ENCODE measurements around the gene TENM3. TPM values are rescaled to one million over a fixed set of nuclear protein-coding genes. Genes with fewer than 3 reads are reported as not detected.

Gene TENM3
- total and polyA plus RNA-seq, 7 experiments from 2014 or later: not detected

- Histone ChIP-seq H3K9me3 (ENCODE audit: control insufficient read depth in 2 of 3, low read length in 3 of 3) (no peaks in the 10 kb centered on the region), H3K27ac (ENCODE audit: low read depth, low read length) (no peak overlapping the region), H3K36me3 (ENCODE audit: control insufficient read depth in 2 of 3, insufficient read depth in 3 of 3, low read length in 3 of 3) (no peaks in the 10 kb centered on the region), H3K4me3 (ENCODE audit: low read length) (no peak overlapping the region), H3K4me1 (ENCODE audit: control insufficient read depth in 2 of 2, insufficient read depth in 2 of 2, low read length in 2 of 2) (no peaks in the 10 kb centered on the region), H3K27me3 (ENCODE audit: control insufficient read depth in 2 of 2, insufficient read depth in 2 of 2, low read length in 2 of 2) (no peaks in the 10 kb centered on the region)
- ChIA-PET CTCF (no interaction called here), POLR2A (no interaction called here)
- no peak overlapping the region for H3K4me3 Mint-ChIP-seq
- ATAC-seq (no peak), DNase-seq (no peak)
- H3K36me3 Mint-ChIP-seq: no peaks in the 10 kb centered on the region
- H3K27me3 Mint-ChIP-seq: peaks cover 0 to 13% (median 0%) of the 10 kb centered on the region in 5 donors
- intact Hi-C loops (cut with micrococcal nuclease): no loop called here
- H3K27ac Mint-ChIP-seq: no peak overlapping the region
- peaks cover 0 to under 1% (median 0%) of the 10 kb centered on the region in 11 donors for H3K9me3 Mint-ChIP-seq
- no peaks in the 10 kb centered on the region for H3K4me1 Mint-ChIP-seq
Measured at GRCh38 chr4:182400081-182400480, 156.9 kb downstream of the TENM3 start.

DNA sequence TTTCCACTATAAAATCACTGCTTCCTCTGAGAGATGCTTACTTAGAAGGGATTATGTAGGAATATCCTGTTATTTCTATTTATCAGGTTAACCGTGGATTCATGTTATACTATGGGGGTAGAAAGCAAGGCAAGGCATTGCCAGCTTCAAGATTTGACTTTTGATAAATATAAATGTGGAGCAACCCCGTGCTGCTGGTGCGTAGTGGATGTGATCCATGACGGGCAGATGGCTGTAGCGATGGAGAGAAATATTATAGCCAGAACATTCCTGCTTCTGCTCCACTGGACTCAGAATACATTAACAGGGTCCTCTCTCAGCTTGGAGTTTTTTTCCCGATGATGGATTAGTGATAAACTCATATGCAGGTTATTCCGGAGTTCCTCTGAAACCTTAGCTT is 157.6 kb downstream of the TENM3 start:
- H3K9me3 Mint-ChIP-seq: peaks cover 0 to 6% (median 0%) of the 10 kb centered on the region in 11 donors
- no peaks in the 10 kb centered on the region for H3K36me3 ChIP-seq (ENCODE audit: control insufficient read depth in 2 of 3, insufficient read depth in 3 of 3, low read length in 3 of 3)
- CTCF ChIA-PET: no interaction called here
- peaks cover 0 to 4% (median 0%) of the 10 kb centered on the region in 5 donors for H3K36me3 Mint-ChIP-seq
- H3K4me1 ChIP-seq (ENCODE audit: control insufficient read depth in 2 of 2, insufficient read depth in 2 of 2, low read length in 2 of 2): no peaks in the 10 kb centered on the region
- DNase-seq (no peak), ATAC-seq (no peak)
- no peak overlapping the region for H3K4me3 ChIP-seq (ENCODE audit: low read length)
- H3K27me3 ChIP-seq (ENCODE audit: control insufficient read depth in 2 of 2, insufficient read depth in 2 of 2, low read length in 2 of 2): no peaks in the 10 kb centered on the region
- H3K9me3 ChIP-seq (ENCODE audit: control insufficient read depth in 2 of 3, low read length in 3 of 3): no peaks in the 10 kb centered on the region
- peaks cover 0 to 17% (median 4%) of the 10 kb centered on the region in 5 donors for H3K27me3 Mint-ChIP-seq
- no peaks in the 10 kb centered on the region for H3K4me1 Mint-ChIP-seq
- H3K27ac ChIP-seq (ENCODE audit: low read depth, low read length): no peak overlapping the region
- H3K4me3 Mint-ChIP-seq: no peak overlapping the region
- H3K27ac Mint-ChIP-seq: no peak overlapping the region
- intact Hi-C loops (cut with micrococcal nuclease): no loop called here
- POLR2A ChIA-PET: no interaction called here

DNA sequence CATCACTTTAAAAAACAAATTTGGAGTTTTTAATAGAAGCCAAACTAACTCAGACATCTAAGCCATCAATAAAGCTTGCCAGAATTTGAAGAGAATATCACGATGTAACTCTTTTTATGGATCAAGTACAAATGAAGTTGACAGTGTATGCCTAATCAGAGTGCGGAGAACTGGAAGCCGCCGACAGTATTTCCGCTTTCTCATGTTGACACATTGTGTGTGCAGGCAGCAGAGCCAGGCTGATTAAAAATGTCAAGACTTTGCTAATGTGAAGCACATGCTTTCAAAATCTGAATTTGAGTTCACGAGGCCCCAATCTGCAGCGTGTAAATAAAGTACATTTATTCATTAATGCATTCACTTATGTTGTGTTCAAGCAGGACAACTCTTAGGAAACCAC is 161.2 kb downstream of the TENM3 start:
- H3K9me3 Mint-ChIP-seq: peaks cover 0 to 9% (median 0%) of the 10 kb centered on the region in 11 donors

DNA sequence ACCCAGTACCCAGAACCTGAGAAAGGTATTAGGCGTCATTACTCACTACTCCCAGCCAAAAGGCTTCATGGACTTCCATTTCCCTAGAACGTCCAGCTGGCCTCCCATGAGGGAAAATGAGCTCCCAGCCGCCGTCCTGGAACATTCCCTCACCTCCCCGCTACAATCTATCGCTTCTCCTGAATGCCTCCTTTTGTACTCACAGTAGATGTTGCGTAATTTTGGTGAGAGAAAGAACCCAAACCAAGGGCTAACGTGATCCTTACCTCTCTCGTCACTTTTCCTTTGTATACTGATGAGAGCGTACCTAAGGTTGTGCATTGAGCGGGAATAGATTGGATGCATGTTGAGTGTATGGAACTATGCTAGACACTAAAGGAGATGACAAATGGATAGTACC is 161.9 kb downstream of the TENM3 start:
- Mint-ChIP-seq H3K27me3 (peaks cover 0 to 13% (median 8%) of the 10 kb centered on the region in 5 donors), H3K4me1 (no peaks in the 10 kb centered on the region), H3K4me3 (no peak overlapping the region), H3K36me3 (peaks cover 0 to 4% (median 0%) of the 10 kb centered on the region in 5 donors), H3K9me3 (peaks cover 0 to 9% (median 0%) of the 10 kb centered on the region in 11 donors), H3K27ac (no peak overlapping the region)
- Histone ChIP-seq H3K36me3 (ENCODE audit: control insufficient read depth in 2 of 3, insufficient read depth in 3 of 3, low read length in 3 of 3) (no peaks in the 10 kb centered on the region), H3K9me3 (ENCODE audit: control insufficient read depth in 2 of 3, low read length in 3 of 3) (no peaks in the 10 kb centered on the region), H3K27ac (ENCODE audit: low read depth, low read length) (no peak overlapping the region), H3K27me3 (ENCODE audit: control insufficient read depth in 2 of 2, insufficient read depth in 2 of 2, low read length in 2 of 2) (no peaks in the 10 kb centered on the region), H3K4me1 (ENCODE audit: control insufficient read depth in 2 of 2, insufficient read depth in 2 of 2, low read length in 2 of 2) (no peaks in the 10 kb centered on the region), H3K4me3 (ENCODE audit: low read length) (no peak overlapping the region)
- ChIA-PET POLR2A (no interaction called here), CTCF (no interaction called here)
- no peak for ATAC-seq
- no peak for DNase-seq
- intact Hi-C loops (cut with micrococcal nuclease): no loop called here

More for the DNA sequence above, 161.2 kb downstream of the TENM3 start:
- Mint-ChIP-seq H3K27ac (no peak overlapping the region), H3K36me3 (peaks cover 0 to 4% (median 0%) of the 10 kb centered on the region in 5 donors), H3K4me1 (no peaks in the 10 kb centered on the region), H3K4me3 (no peak overlapping the region), H3K27me3 (peaks cover 0 to 13% (median 8%) of the 10 kb centered on the region in 5 donors)
- no peak overlapping the region for H3K4me3 ChIP-seq (ENCODE audit: low read length)
- H3K9me3 ChIP-seq (ENCODE audit: control insufficient read depth in 2 of 3, low read length in 3 of 3): no peaks in the 10 kb centered on the region
- H3K27ac ChIP-seq (ENCODE audit: low read depth, low read length): no peak overlapping the region
- intact Hi-C loops (cut with micrococcal nuclease): no loop called here
- ATAC-seq (no peak), DNase-seq (no peak)
- CTCF ChIA-PET: no interaction called here
- H3K36me3 ChIP-seq (ENCODE audit: control insufficient read depth in 2 of 3, insufficient read depth in 3 of 3, low read length in 3 of 3): no peaks in the 10 kb centered on the region
- no peaks in the 10 kb centered on the region for H3K27me3 ChIP-seq (ENCODE audit: control insufficient read depth in 2 of 2, insufficient read depth in 2 of 2, low read length in 2 of 2)
- POLR2A ChIA-PET: no interaction called here
- no peaks in the 10 kb centered on the region for H3K4me1 ChIP-seq (ENCODE audit: control insufficient read depth in 2 of 2, insufficient read depth in 2 of 2, low read length in 2 of 2)

DNA sequence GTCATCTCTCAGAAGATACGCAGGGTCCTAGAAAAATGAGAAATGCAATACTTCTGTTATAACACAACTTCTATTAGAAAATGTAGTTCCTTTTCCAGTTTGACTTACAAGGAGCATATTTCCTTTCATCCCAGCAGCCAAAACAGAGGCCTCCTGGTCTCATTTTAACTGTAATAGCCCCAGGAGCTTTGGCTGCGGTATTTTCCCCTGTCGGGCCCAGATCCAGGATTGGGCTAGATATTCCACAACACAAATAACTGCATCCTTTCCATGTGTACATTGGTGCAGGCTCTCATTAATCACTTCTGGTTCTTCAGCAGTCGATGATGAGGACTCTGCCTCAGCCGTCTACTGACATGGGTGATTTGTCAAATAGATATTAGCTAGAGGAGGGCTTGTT is 166.1 kb downstream of the TENM3 start:
- no peak overlapping the region for H3K27ac Mint-ChIP-seq
- Histone ChIP-seq H3K27me3 (ENCODE audit: control insufficient read depth in 2 of 2, insufficient read depth in 2 of 2, low read length in 2 of 2) (no peaks in the 10 kb centered on the region), H3K4me3 (ENCODE audit: low read length) (no peak overlapping the region), H3K9me3 (ENCODE audit: control insufficient read depth in 2 of 3, low read length in 3 of 3) (no peaks in the 10 kb centered on the region), H3K4me1 (ENCODE audit: control insufficient read depth in 2 of 2, insufficient read depth in 2 of 2, low read length in 2 of 2) (no peaks in the 10 kb centered on the region), H3K36me3 (ENCODE audit: control insufficient read depth in 2 of 3, insufficient read depth in 3 of 3, low read length in 3 of 3) (no peaks in the 10 kb centered on the region), H3K27ac (ENCODE audit: low read depth, low read length) (no peak overlapping the region)
- no peaks in the 10 kb centered on the region for H3K4me1 Mint-ChIP-seq
- H3K4me3 Mint-ChIP-seq: no peak overlapping the region
- ATAC-seq: no peak
- peaks cover 0 to 7% (median 0%) of the 10 kb centered on the region in 5 donors for H3K36me3 Mint-ChIP-seq
- peaks cover 0 to 20% (median 8%) of the 10 kb centered on the region in 5 donors for H3K27me3 Mint-ChIP-seq
- intact Hi-C loops (cut with micrococcal nuclease): no loop called here
- DNase-seq: no peak
- ChIA-PET CTCF (no interaction called here), POLR2A (no interaction called here)
- H3K9me3 Mint-ChIP-seq: peaks cover 2 to 30% (median 10%) of the 10 kb centered on the region in 11 donors

GRCh38 chr4:182411391-182411790 is 168.2 kb downstream of the TENM3 start:
- Histone ChIP-seq H3K27me3 (ENCODE audit: control insufficient read depth in 2 of 2, insufficient read depth in 2 of 2, low read length in 2 of 2) (no peaks in the 10 kb centered on the region), H3K36me3 (ENCODE audit: control insufficient read depth in 2 of 3, insufficient read depth in 3 of 3, low read length in 3 of 3) (no peaks in the 10 kb centered on the region), H3K4me3 (ENCODE audit: low read length) (no peak overlapping the region), H3K9me3 (ENCODE audit: control insufficient read depth in 2 of 3, low read length in 3 of 3) (no peaks in the 10 kb centered on the region), H3K27ac (ENCODE audit: low read depth, low read length) (no peak overlapping the region), H3K4me1 (ENCODE audit: control insufficient read depth in 2 of 2, insufficient read depth in 2 of 2, low read length in 2 of 2) (no peaks in the 10 kb centered on the region)
- H3K9me3 Mint-ChIP-seq: peaks cover 0 to 33% (median 12%) of the 10 kb centered on the region in 11 donors
- no peaks in the 10 kb centered on the region for H3K4me1 Mint-ChIP-seq
- H3K27me3 Mint-ChIP-seq: peaks cover 0 to 11% (median 5%) of the 10 kb centered on the region in 5 donors
- DNase-seq (no peak), ATAC-seq (no peak)
- no peak overlapping the region for H3K4me3 Mint-ChIP-seq
- peaks cover 0 to 3% (median 0%) of the 10 kb centered on the region in 5 donors for H3K36me3 Mint-ChIP-seq
- ChIA-PET POLR2A (no interaction called here), CTCF (no interaction called here)
- no peak overlapping the region for H3K27ac Mint-ChIP-seq
- intact Hi-C loops (cut with micrococcal nuclease): no loop called here

GRCh38 chr4:182413550-182413949 is 170.3 kb downstream of the TENM3 start:
- no peak overlapping the region for H3K4me3 ChIP-seq (ENCODE audit: low read length)
- H3K9me3 ChIP-seq (ENCODE audit: control insufficient read depth in 2 of 3, low read length in 3 of 3): no peaks in the 10 kb centered on the region
- no peaks in the 10 kb centered on the region for H3K27me3 ChIP-seq (ENCODE audit: control insufficient read depth in 2 of 2, insufficient read depth in 2 of 2, low read length in 2 of 2)
- H3K4me1 Mint-ChIP-seq: peaks cover 0 to 3% (median 0%) of the 10 kb centered on the region in 7 donors
- H3K27ac ChIP-seq (ENCODE audit: low read depth, low read length): no peak overlapping the region
- no peak overlapping the region for H3K27ac Mint-ChIP-seq
- no peak for ATAC-seq
- DNase-seq: no peak
- intact Hi-C loops (cut with micrococcal nuclease): no loop called here
- H3K27me3 Mint-ChIP-seq: peaks cover 0 to 11% (median 4%) of the 10 kb centered on the region in 5 donors
- no peaks in the 10 kb centered on the region for H3K36me3 ChIP-seq (ENCODE audit: control insufficient read depth in 2 of 3, insufficient read depth in 3 of 3, low read length in 3 of 3)
- H3K4me1 ChIP-seq (ENCODE audit: control insufficient read depth in 2 of 2, insufficient read depth in 2 of 2, low read length in 2 of 2): no peaks in the 10 kb centered on the region
- H3K4me3 Mint-ChIP-seq: no peak overlapping the region
- H3K9me3 Mint-ChIP-seq: peaks cover 0 to 36% (median 12%) of the 10 kb centered on the region in 11 donors
- H3K36me3 Mint-ChIP-seq: peaks cover 0 to 3% (median 0%) of the 10 kb centered on the region in 5 donors
- CTCF ChIA-PET: no interaction called here
- POLR2A ChIA-PET: no interaction called here
